ACC112 (cell line): ENCODE results near the gene SFPQ.
"Not testable (repeated sequence)": the region's sequence is repeated elsewhere in the genome, so short reads cannot be mapped to it uniquely, and the experiment has no call there.

Source experiments
- H2AFZ ChIP-seq: fragments of 200-600 bp; sonication (generic); one replicate; pipeline ENCODE4 v1.6.0; 2017; ENCODE audit warnings: antibody characterized with exemption, low read length; ENCODE audit not compliant: unreplicated experiment
- H3K27ac ChIP-seq: fragments of 200-600 bp; sonication (generic); 2 replicates; pipeline ENCODE4 v1.5.1; 2014; ENCODE audit warnings: low read depth, mild to moderate bottlenecking, antibody characterized with exemption, low read length, moderate library complexity
- H3K27me3 ChIP-seq: fragments of 200-600 bp; sonication (generic); 2 replicates; pipeline ENCODE4 v1.6.1; 2014; ENCODE audit warnings: mild to moderate bottlenecking, antibody characterized with exemption, low read length, moderate library complexity, mixed read lengths; ENCODE audit not compliant: insufficient read depth
- H3K36me3 ChIP-seq: fragments of 200-600 bp; sonication (generic); 2 replicates; pipeline ENCODE4 v1.6.1; 2016; ENCODE audit warnings: mild to moderate bottlenecking, antibody characterized with exemption, low read length, moderate library complexity, mixed read lengths; ENCODE audit not compliant: insufficient read depth
- H3K4me1 ChIP-seq: fragments of 200-600 bp; sonication (generic); one replicate; pipeline ENCODE4 v1.6.1; 2016; ENCODE audit warnings: low read length, mixed read lengths; ENCODE audit not compliant: insufficient read depth, unreplicated experiment, control insufficient read depth
- H3K4me3 ChIP-seq: fragments of 200-600 bp; sonication (generic); 2 replicates; pipeline ENCODE4 v1.5.1; 2014; ENCODE audit warnings: mild to moderate bottlenecking, low read depth, low read length
- H3K79me2 ChIP-seq: fragments of 200-600 bp; sonication (generic); one replicate; pipeline ENCODE4 v1.6.0; 2016; ENCODE audit warnings: low read length; ENCODE audit not compliant: control insufficient read depth, unreplicated experiment, insufficient read depth

SFPQ gene

GRCh38 chr1:35137590-35137989 lies 55.4 kb downstream of the SFPQ start:
- not testable (repeated sequence) for H3K4me1 ChIP-seq, H3K4me3 ChIP-seq, H3K36me3 ChIP-seq, H3K27me3 ChIP-seq, H3K27ac ChIP-seq, H3K79me2 ChIP-seq, H2AFZ ChIP-seq

GRCh38 chr1:35136780-35137179 lies 56.2 kb downstream of the SFPQ start:
- Histone ChIP-seq H3K27ac (no peak overlapping the region), H3K36me3 (no peaks in the 10 kb centered on the region), H3K79me2 (no peaks in the 10 kb centered on the region), H2AFZ (no peak overlapping the region), H3K27me3 (no peaks in the 10 kb centered on the region), H3K4me3 (no peak overlapping the region), H3K4me1 (no peaks in the 10 kb centered on the region)
